Tibial nerve (tissue), 4 donors: ENCODE measurements around the gene SFRP2.

Source experiments
- EP300 ChIP-seq, 2 donors: sonication (generic); formaldehyde crosslinking; IDR thresholded peaks; one replicate each; pipeline ENCODE4 v1.6.1; 2017; ENCODE audit warnings: antibody characterized with exemption in 2 of 2, mild to moderate bottlenecking in 1 of 2
- POLR2A ChIP-seq, 2 donors: fragments of 450-650 bp; IDR thresholded peaks; one replicate each; pipeline ENCODE4 v1.6.1; 2017; ENCODE audit warnings: antibody characterized with exemption in 2 of 2, mild to moderate bottlenecking in 2 of 2, moderate library complexity in 2 of 2
- TF ChIP-seq, protein P1 (sequence below), 5 experiments: fragments of 200-600 bp in 3 of 5; fragments of 450-650 bp in 2 of 5; sonication (generic) in 3 of 5; IDR thresholded peaks; one replicate each; pipeline ENCODE4 v1.5.1; 2016 to 2019; ENCODE audit warnings: antibody characterized with exemption in 5 of 5, mild to moderate bottlenecking in 3 of 5, moderate library complexity in 2 of 5

DNA sequence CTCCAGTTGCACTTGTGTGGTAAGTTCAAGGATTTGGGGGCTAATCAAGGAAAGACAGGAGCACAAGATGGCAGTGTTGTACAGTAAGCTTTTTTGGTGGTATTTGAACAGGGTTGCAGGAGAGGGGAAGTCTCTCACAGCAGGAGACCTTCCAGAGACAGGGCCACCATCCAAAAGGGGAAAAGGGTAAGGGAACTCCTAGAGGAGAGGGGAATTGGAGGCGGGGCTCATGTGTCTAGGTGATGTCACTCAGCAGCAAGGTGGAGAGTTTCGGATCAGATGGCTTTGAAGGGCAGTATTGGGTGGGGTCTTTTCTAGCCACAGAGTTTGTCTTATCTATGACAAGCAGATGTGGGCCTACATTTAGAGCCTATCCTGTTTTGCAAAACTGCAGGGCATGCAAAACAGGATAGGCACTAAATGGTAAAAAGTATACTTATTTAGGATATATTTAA, 15.6 kb downstream of the SFRP2 start:
- TF ChIP-seq, protein P1, sequence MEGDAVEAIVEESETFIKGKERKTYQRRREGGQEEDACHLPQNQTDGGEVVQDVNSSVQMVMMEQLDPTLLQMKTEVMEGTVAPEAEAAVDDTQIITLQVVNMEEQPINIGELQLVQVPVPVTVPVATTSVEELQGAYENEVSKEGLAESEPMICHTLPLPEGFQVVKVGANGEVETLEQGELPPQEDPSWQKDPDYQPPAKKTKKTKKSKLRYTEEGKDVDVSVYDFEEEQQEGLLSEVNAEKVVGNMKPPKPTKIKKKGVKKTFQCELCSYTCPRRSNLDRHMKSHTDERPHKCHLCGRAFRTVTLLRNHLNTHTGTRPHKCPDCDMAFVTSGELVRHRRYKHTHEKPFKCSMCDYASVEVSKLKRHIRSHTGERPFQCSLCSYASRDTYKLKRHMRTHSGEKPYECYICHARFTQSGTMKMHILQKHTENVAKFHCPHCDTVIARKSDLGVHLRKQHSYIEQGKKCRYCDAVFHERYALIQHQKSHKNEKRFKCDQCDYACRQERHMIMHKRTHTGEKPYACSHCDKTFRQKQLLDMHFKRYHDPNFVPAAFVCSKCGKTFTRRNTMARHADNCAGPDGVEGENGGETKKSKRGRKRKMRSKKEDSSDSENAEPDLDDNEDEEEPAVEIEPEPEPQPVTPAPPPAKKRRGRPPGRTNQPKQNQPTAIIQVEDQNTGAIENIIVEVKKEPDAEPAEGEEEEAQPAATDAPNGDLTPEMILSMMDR (IDR thresholded peaks at IDR 0.05), result no peak
- no peak for TF ChIP-seq POLR2A (IDR thresholded peaks at IDR 0.05)
- TF ChIP-seq EP300 (IDR thresholded peaks at IDR 0.05), result no peak
